Adrenal gland (tissue), 12 donors: ENCODE measurements around the gene ERN1. TPM values are rescaled to one million over a fixed set of nuclear protein-coding genes. Genes with fewer than 3 reads are reported as not detected.

Experiments
- DNase-seq, 7 donors: peaks; one replicate each; pipeline ENCODE4 v3.0.0-alpha.2; 2019 to 2020
- H3K27ac ChIP-seq, 5 donors: fragments of 200-600 bp; sonication (generic) in 4 of 5; 1 replicate in 3 of 5; 2 replicates in 2 of 5; pipeline versions ENCODE4 v1.5.1 to v1.8.0; 2016 to 2020; ENCODE audit warnings: mild to moderate bottlenecking in 1 of 5
- H3K27me3 ChIP-seq: fragments of 200-600 bp; 2 replicates; pipeline ENCODE4 v1.8.0; 2021
- H3K36me3 ChIP-seq, 2 donors: fragments of 200-600 bp; replicated peaks in 1 of 2; 1 replicate in 1 of 2; 2 replicates in 1 of 2; pipeline versions ENCODE4 v1.5.1 to v1.8.0; 2018 to 2022
- H3K4me1 ChIP-seq, 2 donors: fragments of 200-600 bp; replicated peaks in 1 of 2; 1 replicate in 1 of 2; 2 replicates in 1 of 2; pipeline versions ENCODE4 v1.5.1 to v1.8.0; 2018 to 2021
- H3K4me3 ChIP-seq, 4 donors: fragments of 200-600 bp; sonication (generic) in 3 of 4; one replicate each; pipeline ENCODE4 v1.5.1; 2016 to 2018
- H3K9me3 ChIP-seq, 3 donors: fragments of 200-600 bp; sonication (generic) in 1 of 3; replicated peaks in 1 of 3; 1 replicate in 2 of 3; 2 replicates in 1 of 3; pipeline versions ENCODE4 v1.5.1 to v1.8.0; 2016 to 2021
- POLR2A ChIP-seq, 2 donors: fragments of 450-650 bp; IDR thresholded peaks; one replicate each; pipeline ENCODE4 v1.6.1; 2017; ENCODE audit warnings: antibody characterized with exemption in 2 of 2, mild to moderate bottlenecking in 2 of 2, moderate library complexity in 1 of 2
- WGBS, 4 donors: extraction: QIAGEN DNeasy Blood & Tissue Kit in 2 of 4; methylation state at CpG; one replicate each; pipeline versions ENCODE4 v1.1.5 to v1.1.7; 2013 to 2017; 5-methylcytosine and 5-hydroxymethylcytosine counted together
- intact Hi-C, 2 donors: fragments of 100-400 bp; cut with DNase I; formaldehyde crosslinking; loops; one replicate each; pipeline versions ENCODE4 v1.14.1 to v1.15.0; 2022 to 2023
- polyA plus RNA-seq, 3 donors: library from polyadenylated mRNA; stranded (reverse); fragments of 200-250 nt in 2 of 3; fragments of 350-450 nt in 1 of 3; fragmentation: Illumina TruSeq in 1 of 3; extraction: RNeasy Lipid Tissue Mini Kit (QIAGEN cat#74804) in 1 of 3; gene quantifications; one replicate each; pipeline ENCODE4 v1.2.3, GENCODE V29; 2013 to 2014
- total RNA-seq, 9 donors: library from RNA; depleted of rRNA in 4 of 9; stranded (reverse); fragments of >200 nt in 4 of 9; fragments of 120-200 nt in 1 of 9; fragmentation: NEBNext Ultra II Directional in 1 of 9; extraction: Animal tissue kit (Norgen Biotek cat#: 25700) in 1 of 9; gene quantifications; one replicate each; pipeline versions ENCODE4 v1.1.0 to v1.2.4, GENCODE V29; 2013 to 2023
- TF ChIP-seq, protein P1 (sequence below), 6 experiments: fragments of 450-650 bp in 4 of 6; fragments of 200-600 bp in 2 of 6; sonication (generic) in 1 of 6; IDR thresholded peaks; 1 replicate in 5 of 6; 2 replicates in 1 of 6; pipeline versions ENCODE4 v1.5.1 to v1.8.0; 2016 to 2021; ENCODE audit warnings: antibody characterized with exemption in 6 of 6, mild to moderate bottlenecking in 2 of 6, moderate library complexity in 1 of 6
- donor health status: healthy with polysubstance abuse.
- donor health status: Bipolar disorder and iron deficiency.
- donor health status: DM: yes; HTN: yes; CAD: no.
- donor health status: DM: no; HTN: no; CAD: no.
- donor health status: DM: no; HTN: no; CAD: no.
- donor health status: DM: yes; HTN: yes; CAD: no.

The ERN1 gene
- total and polyA plus RNA-seq, 12 donors: 31.9 to 205 (median 63.1) TPM

DNA sequence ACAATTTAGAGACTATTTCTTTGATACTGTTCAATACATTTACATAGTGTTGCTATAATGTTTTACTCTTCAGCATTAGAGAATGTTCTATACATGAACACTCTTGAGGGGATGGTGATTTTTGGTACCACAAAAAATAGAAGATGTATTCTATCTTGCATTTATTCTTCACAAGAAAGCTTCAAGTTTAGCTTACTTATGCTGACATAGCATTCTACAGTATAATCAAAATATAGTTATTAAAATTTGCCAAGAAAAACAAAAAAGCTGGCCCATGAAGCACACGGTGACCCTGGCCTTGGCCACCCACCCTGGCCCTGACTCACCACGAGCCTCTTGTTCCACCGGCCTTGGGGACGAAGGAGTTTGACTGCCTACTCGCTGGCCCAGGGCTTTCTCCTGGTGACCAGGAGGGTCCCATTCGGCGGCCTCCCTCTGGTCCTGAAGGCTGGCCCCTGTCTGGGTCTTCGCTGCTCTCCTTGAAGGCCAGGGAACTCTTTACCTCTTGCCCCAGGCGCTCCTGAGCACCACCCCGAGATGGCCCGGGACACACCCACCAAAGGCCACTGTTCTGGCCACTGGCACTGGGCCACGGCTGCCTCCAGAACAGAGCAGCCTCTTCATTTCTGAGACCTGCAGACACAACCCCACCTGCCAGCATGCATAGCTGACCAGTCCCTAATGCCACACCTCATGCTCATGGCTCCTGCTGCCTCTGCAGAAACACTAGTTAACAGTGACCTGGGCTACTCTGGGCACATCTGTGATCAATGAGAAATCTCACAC is 87.1 kb downstream of the ERN1 start:
- peak overlapping the region in 3 of 5 donors; percentile 13 to 78 (median 61) for H3K27ac ChIP-seq
- WGBS, 4 donors: 31 to 43% (median 38%) methylated on average over 5 to 12 of the region's 12 CpGs
- H3K27me3 ChIP-seq: no peaks in the 10 kb centered on the region
- TF ChIP-seq POLR2A (IDR thresholded peaks at IDR 0.05): no peak
- TF ChIP-seq, protein P1, sequence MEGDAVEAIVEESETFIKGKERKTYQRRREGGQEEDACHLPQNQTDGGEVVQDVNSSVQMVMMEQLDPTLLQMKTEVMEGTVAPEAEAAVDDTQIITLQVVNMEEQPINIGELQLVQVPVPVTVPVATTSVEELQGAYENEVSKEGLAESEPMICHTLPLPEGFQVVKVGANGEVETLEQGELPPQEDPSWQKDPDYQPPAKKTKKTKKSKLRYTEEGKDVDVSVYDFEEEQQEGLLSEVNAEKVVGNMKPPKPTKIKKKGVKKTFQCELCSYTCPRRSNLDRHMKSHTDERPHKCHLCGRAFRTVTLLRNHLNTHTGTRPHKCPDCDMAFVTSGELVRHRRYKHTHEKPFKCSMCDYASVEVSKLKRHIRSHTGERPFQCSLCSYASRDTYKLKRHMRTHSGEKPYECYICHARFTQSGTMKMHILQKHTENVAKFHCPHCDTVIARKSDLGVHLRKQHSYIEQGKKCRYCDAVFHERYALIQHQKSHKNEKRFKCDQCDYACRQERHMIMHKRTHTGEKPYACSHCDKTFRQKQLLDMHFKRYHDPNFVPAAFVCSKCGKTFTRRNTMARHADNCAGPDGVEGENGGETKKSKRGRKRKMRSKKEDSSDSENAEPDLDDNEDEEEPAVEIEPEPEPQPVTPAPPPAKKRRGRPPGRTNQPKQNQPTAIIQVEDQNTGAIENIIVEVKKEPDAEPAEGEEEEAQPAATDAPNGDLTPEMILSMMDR (IDR thresholded peaks at IDR 0.05): no peak
- peaks cover 11 to 20% of the 10 kb centered on the region in 2 donors for H3K4me1 ChIP-seq
- peak in 6 of 7 donors; percentile 66 to 79 (median 75) for DNase-seq
- peaks cover 0 to 61% of the 10 kb centered on the region in 2 donors for H3K36me3 ChIP-seq
- H3K4me3 ChIP-seq: no peak overlapping the region
- intact Hi-C loops: no loop called here
- H3K9me3 ChIP-seq: no peaks in the 10 kb centered on the region

DNA sequence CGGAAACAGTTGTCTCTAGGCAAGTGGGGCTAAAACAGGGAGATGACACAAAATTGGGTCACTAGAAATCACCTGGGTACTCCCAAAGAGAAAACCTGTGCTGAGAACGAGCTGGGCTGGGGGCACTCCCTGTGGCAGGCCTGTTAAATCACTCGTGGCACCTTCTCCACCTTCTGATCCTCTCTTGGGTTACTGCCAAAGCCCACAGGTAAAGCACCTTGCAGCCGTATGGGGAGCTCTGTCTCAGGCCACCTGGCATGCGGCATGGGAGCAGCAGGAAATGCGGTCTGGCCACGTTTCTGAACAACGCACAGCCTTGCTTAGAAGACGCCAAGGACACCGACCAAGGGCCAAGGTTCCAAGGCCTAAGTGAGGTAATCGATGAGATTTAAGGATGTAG is 88.0 kb downstream of the ERN1 start:
- TF ChIP-seq, protein P1 (IDR thresholded peaks at IDR 0.05): no peak
- TF ChIP-seq POLR2A (IDR thresholded peaks at IDR 0.05): no peak
- H3K27me3 ChIP-seq: no peaks in the 10 kb centered on the region
- intact Hi-C loops: no loop called here
- H3K9me3 ChIP-seq: no peaks in the 10 kb centered on the region
- H3K36me3 ChIP-seq: peaks cover 0 to 51% of the 10 kb centered on the region in 2 donors
- DNase-seq: peak in 3 of 7 donors; percentile 46 to 63 (median 48)
- 37 to 46% (median 43%) methylated on average over 11 of the region's 11 CpGs for WGBS, 4 donors
- H3K27ac ChIP-seq: peak overlapping the region in 3 of 5 donors; percentile 13 to 78 (median 65)
- H3K4me3 ChIP-seq: no peak overlapping the region
- peaks cover 11 to 20% of the 10 kb centered on the region in 2 donors for H3K4me1 ChIP-seq

DNA sequence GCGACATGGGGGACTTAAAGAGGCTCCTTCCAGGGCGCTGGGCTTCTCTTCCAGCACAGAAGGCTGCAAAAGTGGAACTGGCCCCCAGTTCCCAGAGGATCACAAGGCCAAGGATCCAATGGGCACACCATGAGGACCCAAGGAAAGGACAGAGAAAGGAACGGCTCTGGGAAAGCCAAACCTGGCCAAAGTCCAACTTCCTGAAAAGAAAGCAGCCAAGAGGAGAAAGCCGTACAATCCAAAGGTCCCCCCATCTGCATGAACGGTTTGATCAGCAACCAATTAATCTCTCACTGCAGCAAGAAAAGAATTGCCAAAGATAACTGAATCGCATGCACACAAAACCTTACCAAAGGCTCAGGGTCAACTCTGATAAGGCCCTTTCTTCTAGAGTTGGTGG is 89.7 kb downstream of the ERN1 start:
- intact Hi-C loops: no loop called here
- Histone ChIP-seq H3K36me3 (peaks cover 0 to 35% of the 10 kb centered on the region in 2 donors), H3K4me1 (peaks cover 11 to 20% of the 10 kb centered on the region in 2 donors), H3K4me3 (no peak overlapping the region), H3K27me3 (no peaks in the 10 kb centered on the region), H3K9me3 (no peaks in the 10 kb centered on the region), H3K27ac (no peak overlapping the region)
- 46 to 57% (median 51%) methylated on average over 6 of the region's 6 CpGs for WGBS, 4 donors
- TF ChIP-seq, protein P1 (IDR thresholded peaks at IDR 0.05): no peak
- TF ChIP-seq POLR2A (IDR thresholded peaks at IDR 0.05): no peak
- DNase-seq: no peak

DNA sequence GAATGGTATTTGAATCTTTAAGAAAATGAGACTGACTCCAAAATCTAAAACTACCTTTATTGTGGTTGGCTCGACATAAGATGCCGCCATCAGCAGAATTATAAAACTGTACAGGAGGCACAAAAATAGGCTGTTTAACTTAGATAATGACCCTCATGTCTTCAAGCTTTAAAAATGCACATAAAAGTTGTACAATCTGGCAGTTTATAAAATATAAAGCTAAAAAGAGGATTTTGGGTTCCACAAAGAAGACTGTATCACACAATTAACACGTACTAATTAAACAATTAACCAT is 90.9 kb downstream of the ERN1 start:
- no peak for TF ChIP-seq POLR2A (IDR thresholded peaks at IDR 0.05)
- TF ChIP-seq, protein P1 (IDR thresholded peaks at IDR 0.05): no peak
- Histone ChIP-seq H3K4me3 (no peak overlapping the region), H3K36me3 (peaks cover 0 to 23% of the 10 kb centered on the region in 2 donors), H3K4me1 (peaks cover 11 to 20% of the 10 kb centered on the region in 2 donors), H3K9me3 (no peaks in the 10 kb centered on the region), H3K27ac (no peak overlapping the region), H3K27me3 (no peaks in the 10 kb centered on the region)
- 91 to 95% (median 92%) methylated on average over 3 of the region's 3 CpGs for WGBS, 4 donors
- no peak for DNase-seq
- intact Hi-C loops: loop anchor here (10.0 kb wide), 2 partner anchors 96 to 246 kb away; partner anchors contain the start of gene ERN1 (in 1 of the 2)
